HepG2 (cell line): ENCODE data around the gene CALY. TPM values are rescaled to one million over a fixed set of nuclear protein-coding genes. Genes with fewer than 3 reads are reported as not detected.

ENCODE experiments used
- BRCA1 ChIP-seq: sonication (generic); formaldehyde crosslinking; IDR thresholded peaks from 2 replicates; pipeline ENCODE4 v1.4.0; 2020; ENCODE audit warnings: missing genetic modification reagents
- HDAC1 ChIP-seq: sonication (generic); formaldehyde crosslinking; IDR thresholded peaks from 2 replicates; pipeline ENCODE4 v1.5.1; 2020; ENCODE audit warnings: mild to moderate bottlenecking, missing genetic modification reagents
- HDAC2 ChIP-seq: sonication (generic); formaldehyde crosslinking; IDR thresholded peaks from 2 replicates; pipeline ENCODE4 v1.4.0; 2020; ENCODE audit warnings: missing genetic modification reagents
- HOXA5 ChIP-seq: sonication (generic); formaldehyde crosslinking; IDR thresholded peaks from 2 replicates; pipeline ENCODE4 v1.4.0; 2020; ENCODE audit warnings: missing genetic modification reagents
- KAT8 ChIP-seq: IDR thresholded peaks from 2 replicates; pipeline ENCODE4 v1.6.1; 2016; ENCODE audit warnings: missing genetic modification reagents, missing compliant biosample characterization
- KDM2A ChIP-seq: sonication (generic); formaldehyde crosslinking; IDR thresholded peaks from 2 replicates; pipeline ENCODE4 v1.4.0; 2020; ENCODE audit warnings: low read depth, missing genetic modification reagents, borderline replicate concordance
- MAF1 ChIP-seq: sonication (generic); formaldehyde crosslinking; IDR thresholded peaks from 2 replicates; pipeline ENCODE4 v1.5.0; 2020; ENCODE audit warnings: missing genetic modification reagents, borderline replicate concordance
- MAZ ChIP-seq, 2 experiments: sonication (generic) in 1 of 2; formaldehyde crosslinking in 1 of 2; IDR thresholded peaks; 2 replicates each; pipeline versions ENCODE4 v1.5.0 to v1.6.1; 2012 to 2020; ENCODE audit warnings: low read depth in 2 of 2, mild to moderate bottlenecking in 2 of 2, borderline replicate concordance in 1 of 2, improper control_type of control experiment in 1 of 2, low read length in 1 of 2, missing genetic modification reagents in 1 of 2, moderate library complexity in 1 of 2
- MLLT10 ChIP-seq: sonication (generic); formaldehyde crosslinking; IDR thresholded peaks from 2 replicates; pipeline ENCODE4 v1.4.0; 2020; ENCODE audit warnings: missing genetic modification reagents
- NFKB2 ChIP-seq: sonication (generic); formaldehyde crosslinking; IDR thresholded peaks from 2 replicates; pipeline ENCODE4 v1.4.0; 2020; ENCODE audit warnings: missing genetic modification reagents, borderline replicate concordance
- TFDP1 ChIP-seq: IDR thresholded peaks from 2 replicates; pipeline ENCODE4 v1.6.1; 2016; ENCODE audit warnings: missing compliant biosample characterization, missing genetic modification reagents, borderline replicate concordance
- ZBTB20 ChIP-seq: sonication (generic); formaldehyde crosslinking; IDR thresholded peaks from 2 replicates; pipeline ENCODE4 v1.8.1; 2023; ENCODE audit warnings: missing genetic modification reagents, low read depth, mild to moderate bottlenecking, borderline replicate concordance
- ZMYM4 ChIP-seq: sonication (generic); formaldehyde crosslinking; IDR thresholded peaks from 2 replicates; pipeline ENCODE4 v1.8.1; 2023; ENCODE audit warnings: mild to moderate bottlenecking, missing genetic modification reagents
- ZNF547 ChIP-seq: sonication (generic); formaldehyde crosslinking; IDR thresholded peaks from 2 replicates; pipeline ENCODE4 v1.5.1; 2020; ENCODE audit warnings: mild to moderate bottlenecking, missing genetic modification reagents
- ZNF687 ChIP-seq: sonication (generic); formaldehyde crosslinking; IDR thresholded peaks from 2 replicates; pipeline ENCODE4 v1.5.1; 2020; ENCODE audit warnings: mild to moderate bottlenecking, missing genetic modification reagents, moderate library complexity
- ZNF800 ChIP-seq: sonication (generic); formaldehyde crosslinking; IDR thresholded peaks from 2 replicates; pipeline ENCODE4 v1.4.0; 2020; ENCODE audit warnings: missing genetic modification reagents
- ZNF883 ChIP-seq: sonication (generic); formaldehyde crosslinking; IDR thresholded peaks from 2 replicates; pipeline ENCODE4 v1.5.1; 2020; ENCODE audit warnings: mild to moderate bottlenecking, missing genetic modification reagents; ENCODE audit errors: not compliant biosample characterization
- ZSCAN9 ChIP-seq: IDR thresholded peaks from 2 replicates; pipeline ENCODE4 v1.6.1; 2016; ENCODE audit warnings: borderline replicate concordance
- polyA plus RNA-seq, 8 experiments: library from polyadenylated mRNA; depleted of rRNA in 3 of 8; stranded (reverse) in 7 of 8; unstranded in 1 of 8; fragments of >200 nt; fragmentation: Illumina TruSeq in 4 of 8; extraction: Trizol in 4 of 8; gene quantifications; 2 replicates each; pipeline versions ENCODE4 v1.2.1 to v1.2.3, GENCODE V29; 2011 to 2016; ENCODE audit warnings: low read depth in 4 of 8, missing spikeins in 1 of 8, mixed read lengths in 1 of 8; ENCODE audit not compliant: insufficient read depth in 1 of 8
- total RNA-seq, 5 experiments: library from RNA; depleted of rRNA; stranded (reverse); fragments of >200 nt; fragmentation: Illumina TruSeq; extraction: Trizol; gene quantifications; 2 replicates each; pipeline ENCODE4 v1.2.3, GENCODE V29; 2016; ENCODE audit warnings: low read depth in 1 of 5
- TF ChIP-seq, protein P1 (sequence below): sonication (generic); formaldehyde crosslinking; IDR thresholded peaks from 2 replicates; pipeline ENCODE4 v1.5.0; 2020; ENCODE audit warnings: mild to moderate bottlenecking, missing genetic modification reagents, moderate library complexity

Gene CALY
- total and polyA plus RNA-seq, 2 of the 13 experiments (the other 11 are each of a cell fraction or from before 2014, with no cell fraction given) = 0.08 TPM; not detected in 1

GRCh38 chr10:133329491-133330202, 7.0 kb downstream of the CALY start (continued):
- TF ChIP-seq, protein P1, sequence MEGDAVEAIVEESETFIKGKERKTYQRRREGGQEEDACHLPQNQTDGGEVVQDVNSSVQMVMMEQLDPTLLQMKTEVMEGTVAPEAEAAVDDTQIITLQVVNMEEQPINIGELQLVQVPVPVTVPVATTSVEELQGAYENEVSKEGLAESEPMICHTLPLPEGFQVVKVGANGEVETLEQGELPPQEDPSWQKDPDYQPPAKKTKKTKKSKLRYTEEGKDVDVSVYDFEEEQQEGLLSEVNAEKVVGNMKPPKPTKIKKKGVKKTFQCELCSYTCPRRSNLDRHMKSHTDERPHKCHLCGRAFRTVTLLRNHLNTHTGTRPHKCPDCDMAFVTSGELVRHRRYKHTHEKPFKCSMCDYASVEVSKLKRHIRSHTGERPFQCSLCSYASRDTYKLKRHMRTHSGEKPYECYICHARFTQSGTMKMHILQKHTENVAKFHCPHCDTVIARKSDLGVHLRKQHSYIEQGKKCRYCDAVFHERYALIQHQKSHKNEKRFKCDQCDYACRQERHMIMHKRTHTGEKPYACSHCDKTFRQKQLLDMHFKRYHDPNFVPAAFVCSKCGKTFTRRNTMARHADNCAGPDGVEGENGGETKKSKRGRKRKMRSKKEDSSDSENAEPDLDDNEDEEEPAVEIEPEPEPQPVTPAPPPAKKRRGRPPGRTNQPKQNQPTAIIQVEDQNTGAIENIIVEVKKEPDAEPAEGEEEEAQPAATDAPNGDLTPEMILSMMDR (CRISPR knock-in tag) = peak; percentile 92
- TF ChIP-seq ZSCAN9 (CRISPR knock-in tag) (0 out of 2 replicates have a peak, but pooled peaks have one; percentile 29), KDM2A (peak; percentile 94), BRCA1 (CRISPR knock-in tag) (peak; percentile 46; the same call in 1 of the 2 replicates), MAF1 (CRISPR knock-in tag) (no peak), HOXA5 (0 out of 2 replicates have a peak, but pooled peaks have one; percentile 56), ZBTB20 (no peak), MAZ (IDR thresholded peaks at IDR 0.05; ENCODE audit: borderline replicate concordance, low read depth, low read length) (peak; percentile 38; the same call in 1 of the 2 replicates), MAZ (CRISPR knock-in tag; IDR thresholded peaks at IDR 0.05; ENCODE audit: low read depth) (no peak), HDAC1 (CRISPR knock-in tag) (0 out of 2 replicates have a peak, but pooled peaks have one; percentile 27), ZNF800 (CRISPR knock-in tag) (peak; percentile 80; the same call in 1 of the 2 replicates), KAT8 (CRISPR knock-in tag) (peak; percentile 51; the same call in 1 of the 2 replicates), ZNF687 (peak; percentile 65), NFKB2 (CRISPR knock-in tag) (peak; percentile 45; the same call in 1 of the 2 replicates), HDAC2 (CRISPR knock-in tag) (0 out of 2 replicates have a peak, but pooled peaks have one; percentile 25), TFDP1 (peak; percentile 32; the same call in 1 of the 2 replicates), MLLT10 (CRISPR knock-in tag) (no peak), ZNF547 (CRISPR knock-in tag) (peak; percentile 51; the same call in 1 of the 2 replicates), ZMYM4 (CRISPR knock-in tag) (0 out of 2 replicates have a peak, but pooled peaks have one; percentile 39), ZNF883 (CRISPR knock-in tag) (peak; percentile 38)
